ENCODE data around the gene ADGRE3. TPM values are rescaled to one million over a fixed set of nuclear protein-coding genes. Genes with fewer than 3 reads are reported as not detected.

Gene ADGRE3
- total RNA-seq, 1 experiment from 2014 or later = not detected

- no peaks in the 10 kb centered on the region for H3K79me2 ChIP-seq (ENCODE audit: insufficient read depth, low read length)
- no peak overlapping the region for H4K91ac ChIP-seq (ENCODE audit: insufficient read length, low read depth, low read length)
- no peak overlapping the region for H3K9ac ChIP-seq (ENCODE audit: extremely low read depth, insufficient read length, low read length)
- H4K8ac ChIP-seq (replicated peaks; ENCODE audit: insufficient read length, low read depth, low read length) = no peak overlapping the region
- H3K27ac Mint-ChIP-seq = no peak overlapping the region
- no peak overlapping the region for H3K27ac ChIP-seq (ENCODE audit: insufficient read length, low read depth, low read length)
- H2BK5ac ChIP-seq (ENCODE audit: insufficient read length, low read length) = no peak overlapping the region
- no peak overlapping the region for H2BK15ac ChIP-seq (ENCODE audit: low read depth, low read length)
- no CpG with 5 or more reads among the region's 2 CpGs for WGBS (ENCODE audit: extremely low coverage, insufficient read length, low lambda C conversion rate)
- H4K20me1 ChIP-seq (ENCODE audit: control insufficient read depth, insufficient read depth, insufficient read length) = no peaks in the 10 kb centered on the region
- H3K14ac ChIP-seq (ENCODE audit: insufficient read depth, low read length) = no peak overlapping the region
- H3K4ac ChIP-seq (ENCODE audit: low read depth, low read length) = no peak overlapping the region
- H2AFZ ChIP-seq (ENCODE audit: low read length) = no peak overlapping the region
- H3K4me1 Mint-ChIP-seq = no peaks in the 10 kb centered on the region
- no peak overlapping the region for H3K4me2 ChIP-seq (ENCODE audit: insufficient read depth, insufficient read length, low read length)
- no peaks in the 10 kb centered on the region for H3K9me3 ChIP-seq (ENCODE audit: control insufficient read depth, low read depth, low read length)
- H4K5ac ChIP-seq (ENCODE audit: insufficient read length, low read depth, low read length) = no peak overlapping the region
- TF ChIP-seq, protein P1, sequence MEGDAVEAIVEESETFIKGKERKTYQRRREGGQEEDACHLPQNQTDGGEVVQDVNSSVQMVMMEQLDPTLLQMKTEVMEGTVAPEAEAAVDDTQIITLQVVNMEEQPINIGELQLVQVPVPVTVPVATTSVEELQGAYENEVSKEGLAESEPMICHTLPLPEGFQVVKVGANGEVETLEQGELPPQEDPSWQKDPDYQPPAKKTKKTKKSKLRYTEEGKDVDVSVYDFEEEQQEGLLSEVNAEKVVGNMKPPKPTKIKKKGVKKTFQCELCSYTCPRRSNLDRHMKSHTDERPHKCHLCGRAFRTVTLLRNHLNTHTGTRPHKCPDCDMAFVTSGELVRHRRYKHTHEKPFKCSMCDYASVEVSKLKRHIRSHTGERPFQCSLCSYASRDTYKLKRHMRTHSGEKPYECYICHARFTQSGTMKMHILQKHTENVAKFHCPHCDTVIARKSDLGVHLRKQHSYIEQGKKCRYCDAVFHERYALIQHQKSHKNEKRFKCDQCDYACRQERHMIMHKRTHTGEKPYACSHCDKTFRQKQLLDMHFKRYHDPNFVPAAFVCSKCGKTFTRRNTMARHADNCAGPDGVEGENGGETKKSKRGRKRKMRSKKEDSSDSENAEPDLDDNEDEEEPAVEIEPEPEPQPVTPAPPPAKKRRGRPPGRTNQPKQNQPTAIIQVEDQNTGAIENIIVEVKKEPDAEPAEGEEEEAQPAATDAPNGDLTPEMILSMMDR (conservative IDR thresholded peaks at IDR 0.05) = no peak
- H2AK5ac ChIP-seq (ENCODE audit: insufficient read length, low read length) = no peak overlapping the region
- no peak overlapping the region for H3K23ac ChIP-seq (ENCODE audit: insufficient read length, low read depth, low read length)
- no peak overlapping the region for H2BK20ac ChIP-seq (ENCODE audit: low read depth, low read length, poor library complexity, severe bottlenecking)
- H3K79me1 ChIP-seq (ENCODE audit: insufficient read depth, low read depth, low read length, poor library complexity, severe bottlenecking) = no peaks in the 10 kb centered on the region
- H3K18ac ChIP-seq (ENCODE audit: insufficient read length, low read depth, low read length) = no peak overlapping the region
- no peak overlapping the region for H3T11ph ChIP-seq (ENCODE audit: low read length)
- no peak overlapping the region for H2BK12ac ChIP-seq (ENCODE audit: insufficient read length, low read depth, low read length)
- no peak for DNase-seq
- H3K4me3 Mint-ChIP-seq = no peak overlapping the region
- H3K9me3 Mint-ChIP-seq = peaks cover 29 to 88% of the 10 kb centered on the region in 2 experiments
- H3K56ac ChIP-seq (ENCODE audit: insufficient read length, low read depth, low read length) = no peak overlapping the region
- H3K27me3 ChIP-seq (ENCODE audit: insufficient read depth, low read length) = no peaks in the 10 kb centered on the region
- H3K4me1 ChIP-seq (ENCODE audit: insufficient read depth, low read length) = no peaks in the 10 kb centered on the region
- peaks cover 0 to 16% (median 7%) of the 10 kb centered on the region in 3 experiments; a peak in 3 of 7 replicates for H3K36me3 Mint-ChIP-seq (ENCODE audit: insufficient read depth in 1 of 3, low read depth in 3 of 3)
- H2BK120ac ChIP-seq (ENCODE audit: low read depth, low read length, poor library complexity, severe bottlenecking) = no peak overlapping the region
- H3K23me2 ChIP-seq (ENCODE audit: insufficient read length, low read depth, low read length, poor library complexity, severe bottlenecking) = no peaks in the 10 kb centered on the region
- peaks cover 4% of the 10 kb centered on the region for H3K27me3 Mint-ChIP-seq (ENCODE audit: low read depth)
These were observed 70.7 kb downstream of the ADGRE3 start for GRCh38 chr19:14603990-14604387.

Data from H9 (cell line).